Breast epithelium (tissue), 3 donors: Measurements from ENCODE around the gene PRDM7.
"Not testable (repeated sequence)": the region's sequence is repeated elsewhere in the genome, so short reads cannot be mapped to it uniquely, and the experiment has no call there.

Source experiments
- CTCF ChIP-seq, 3 donors: fragments of 450-650 bp; IDR thresholded peaks; one replicate each; pipeline ENCODE4 v1.5.1; 2016 to 2017; ENCODE audit warnings: antibody characterized with exemption in 3 of 3, mild to moderate bottlenecking in 3 of 3, moderate library complexity in 3 of 3
- POLR2A ChIP-seq: fragments of 450-650 bp; IDR thresholded peaks from one replicate; pipeline ENCODE4 v1.6.1; 2016; ENCODE audit warnings: antibody characterized with exemption, mild to moderate bottlenecking, moderate library complexity

DNA sequence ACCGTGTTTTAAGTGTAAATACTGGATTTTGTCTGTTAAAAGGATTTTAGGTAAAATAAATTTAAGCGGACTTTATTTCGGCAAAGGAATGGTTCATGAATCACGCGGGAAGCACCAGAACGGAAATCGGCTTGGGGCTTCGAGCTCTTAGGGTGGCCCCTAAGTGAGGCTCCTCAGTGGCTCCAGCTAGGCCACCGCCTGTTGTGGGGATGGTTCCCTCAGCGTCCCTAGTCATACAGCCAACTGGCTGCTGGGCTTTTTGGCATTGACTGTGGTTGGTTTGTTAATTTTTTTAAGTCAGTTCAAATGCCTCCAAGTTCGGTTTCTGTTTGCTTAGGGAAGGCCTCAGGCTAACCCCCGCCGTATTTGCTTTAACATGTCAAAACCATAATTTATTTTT lies 29.9 kb upstream of the PRDM7 start:
- TF ChIP-seq CTCF (IDR thresholded peaks at IDR 0.05); POLR2A: not testable (repeated sequence)
